CD4-positive, alpha-beta T cell (primary cell): Measurements from ENCODE around the gene HIVEP3. TPM values are rescaled to one million over a fixed set of nuclear protein-coding genes. Genes with fewer than 3 reads are reported as not detected.

Experiments
- ATAC-seq: fragments of 200-7000 bp; cut with Tn5 transposase; one replicate; pipeline ENCODE4 v1.10.0; 2022; ENCODE audit warnings: mild to moderate bottlenecking; ENCODE audit not compliant: poor library complexity
- CTCF ChIA-PET: fragments of 350-600 bp; sonication (Branson Sonifier 250); formaldehyde crosslinking; loops from one replicate; lab custom pipeline; 2021; ENCODE audit warnings: antibody characterized with exemption, inconsistent platforms; lab: Charles Lee
- POLR2A ChIA-PET: fragments of 350-600 bp; sonication (Branson Sonifier 250); formaldehyde crosslinking; loops from one replicate; lab custom pipeline; 2021; ENCODE audit warnings: antibody characterized with exemption, inconsistent platforms; lab: Charles Lee
- DNase-seq, 14 experiments: peaks; one replicate each; pipeline ENCODE4 v3.0.0-alpha.2; 2013 to 2020; ENCODE audit warnings: mixed read lengths in 2 of 14
- H3K27ac ChIP-seq, 2 donors: one replicate each; pipeline versions ENCODE4 v1.5.1 to v1.7.0; 2013; ENCODE audit warnings: low read length in 2 of 2, low read depth in 1 of 2, mild to moderate bottlenecking in 1 of 2
- H3K27me3 ChIP-seq, 2 experiments: 1 replicate in 1 of 2; 2 replicates in 1 of 2; pipeline versions ENCODE4 v1.6.1 to v1.7.0; 2013; ENCODE audit warnings: low read length in 2 of 2, control low read depth in 1 of 2, mild to moderate bottlenecking in 1 of 2, moderate library complexity in 1 of 2; ENCODE audit not compliant: insufficient read depth in 2 of 2, control insufficient read depth in 1 of 2
- H3K36me3 ChIP-seq: one replicate; pipeline ENCODE4 v1.6.1; 2013; ENCODE audit warnings: low read length, control low read depth; ENCODE audit not compliant: insufficient read depth
- H3K4me1 ChIP-seq: one replicate; pipeline ENCODE4 v1.6.1; 2013; ENCODE audit warnings: low read length, control low read depth; ENCODE audit not compliant: insufficient read depth
- H3K4me3 ChIP-seq: one replicate; pipeline ENCODE4 v1.5.1; 2013; ENCODE audit warnings: mild to moderate bottlenecking, low read length, moderate library complexity
- H3K9me3 ChIP-seq, 2 experiments: 1 replicate in 1 of 2; 2 replicates in 1 of 2; pipeline versions ENCODE4 v1.6.1 to v1.7.0; 2013; ENCODE audit warnings: low read length in 2 of 2, mild to moderate bottlenecking in 2 of 2, control low read depth in 1 of 2, moderate library complexity in 1 of 2; ENCODE audit not compliant: control insufficient read depth in 1 of 2, insufficient read depth in 1 of 2
- H3K27ac Mint-ChIP-seq: one replicate; pipeline ENCODE4 v1.8.0; 2020; ENCODE audit warnings: mixed read lengths
- H3K27me3 Mint-ChIP-seq: one replicate; pipeline ENCODE4 v1.8.0; 2021; ENCODE audit warnings: mixed read lengths
- H3K36me3 Mint-ChIP-seq: one replicate; pipeline ENCODE4 v1.8.0; 2021; ENCODE audit warnings: low read depth, mixed read lengths
- H3K4me1 Mint-ChIP-seq: one replicate; pipeline ENCODE4 v1.8.0; 2021; ENCODE audit warnings: low read depth, mixed read lengths
- H3K4me3 Mint-ChIP-seq: one replicate; pipeline ENCODE4 v1.8.0; 2020; ENCODE audit warnings: mild to moderate bottlenecking, mixed read lengths
- H3K9me3 Mint-ChIP-seq: one replicate; pipeline ENCODE4 v1.8.0; 2020; ENCODE audit warnings: mixed read lengths
- intact Hi-C, 2 experiments: fragments of 100-400 bp; cut with DNase I in 1 of 2; cut with micrococcal nuclease in 1 of 2; formaldehyde crosslinking; loops; one replicate each; pipeline versions ENCODE4 v1.15.1 to v1.9.0; 2023 to 2025; cut with DNase I, micrococcal nuclease
- total RNA-seq, 174 experiments: library from RNA in 2 of 174; stranded (reverse) in 2 of 174; gene quantifications; one replicate each; pipeline ENCODE4 v1.2.3 and lab custom pipeline; 2021 to 2026
- TF ChIP-seq, protein P1 (sequence below): fragments of 200-600 bp; IDR thresholded peaks from one replicate; pipeline ENCODE4 v1.8.0; 2022; ENCODE audit warnings: antibody characterized with exemption, mild to moderate bottlenecking

Gene HIVEP3
- total RNA-seq, 2 experiments from 2014 or later: 5.1 to 5.4 TPM

GRCh38 chr1:41920658-41921057, 1.9 kb upstream of the HIVEP3 start:
- Histone ChIP-seq H3K27me3 (no peaks in the 10 kb centered on the region), H3K9me3 (peaks cover 0 to 4% of the 10 kb centered on the region in 2 experiments), H3K27ac (peak overlapping the region in 1 of 2 donors; percentile 60), H3K4me3 (no peak overlapping the region), H3K36me3 (no peaks in the 10 kb centered on the region), H3K4me1 (peaks cover 47% of the 10 kb centered on the region)
- TF ChIP-seq, protein P1, sequence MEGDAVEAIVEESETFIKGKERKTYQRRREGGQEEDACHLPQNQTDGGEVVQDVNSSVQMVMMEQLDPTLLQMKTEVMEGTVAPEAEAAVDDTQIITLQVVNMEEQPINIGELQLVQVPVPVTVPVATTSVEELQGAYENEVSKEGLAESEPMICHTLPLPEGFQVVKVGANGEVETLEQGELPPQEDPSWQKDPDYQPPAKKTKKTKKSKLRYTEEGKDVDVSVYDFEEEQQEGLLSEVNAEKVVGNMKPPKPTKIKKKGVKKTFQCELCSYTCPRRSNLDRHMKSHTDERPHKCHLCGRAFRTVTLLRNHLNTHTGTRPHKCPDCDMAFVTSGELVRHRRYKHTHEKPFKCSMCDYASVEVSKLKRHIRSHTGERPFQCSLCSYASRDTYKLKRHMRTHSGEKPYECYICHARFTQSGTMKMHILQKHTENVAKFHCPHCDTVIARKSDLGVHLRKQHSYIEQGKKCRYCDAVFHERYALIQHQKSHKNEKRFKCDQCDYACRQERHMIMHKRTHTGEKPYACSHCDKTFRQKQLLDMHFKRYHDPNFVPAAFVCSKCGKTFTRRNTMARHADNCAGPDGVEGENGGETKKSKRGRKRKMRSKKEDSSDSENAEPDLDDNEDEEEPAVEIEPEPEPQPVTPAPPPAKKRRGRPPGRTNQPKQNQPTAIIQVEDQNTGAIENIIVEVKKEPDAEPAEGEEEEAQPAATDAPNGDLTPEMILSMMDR: no peak
- POLR2A ChIA-PET: interaction anchor here (1.0 to 7.1 kb wide), 11 partner anchors 9 to 170 kb away, joined by 3 to 108 read pairs (median 5); no protein-coding TSS in a partner anchor
- Mint-ChIP-seq H3K4me3 (peak overlapping the region; percentile 84), H3K36me3 (no peaks in the 10 kb centered on the region), H3K27me3 (no peaks in the 10 kb centered on the region), H3K27ac (peak overlapping the region; percentile 95), H3K4me1 (peaks cover 55% of the 10 kb centered on the region), H3K9me3 (peaks cover 4% of the 10 kb centered on the region)
- CTCF ChIA-PET: no interaction called here
- DNase-seq (peak in 1 of 14 experiments; percentile 21), ATAC-seq (no peak)
- intact Hi-C loops: loop anchor here in 1 of 2 experiments (2.0 kb wide), 1 partner anchor 114 kb away; no protein-coding TSS in a partner anchor

DNA sequence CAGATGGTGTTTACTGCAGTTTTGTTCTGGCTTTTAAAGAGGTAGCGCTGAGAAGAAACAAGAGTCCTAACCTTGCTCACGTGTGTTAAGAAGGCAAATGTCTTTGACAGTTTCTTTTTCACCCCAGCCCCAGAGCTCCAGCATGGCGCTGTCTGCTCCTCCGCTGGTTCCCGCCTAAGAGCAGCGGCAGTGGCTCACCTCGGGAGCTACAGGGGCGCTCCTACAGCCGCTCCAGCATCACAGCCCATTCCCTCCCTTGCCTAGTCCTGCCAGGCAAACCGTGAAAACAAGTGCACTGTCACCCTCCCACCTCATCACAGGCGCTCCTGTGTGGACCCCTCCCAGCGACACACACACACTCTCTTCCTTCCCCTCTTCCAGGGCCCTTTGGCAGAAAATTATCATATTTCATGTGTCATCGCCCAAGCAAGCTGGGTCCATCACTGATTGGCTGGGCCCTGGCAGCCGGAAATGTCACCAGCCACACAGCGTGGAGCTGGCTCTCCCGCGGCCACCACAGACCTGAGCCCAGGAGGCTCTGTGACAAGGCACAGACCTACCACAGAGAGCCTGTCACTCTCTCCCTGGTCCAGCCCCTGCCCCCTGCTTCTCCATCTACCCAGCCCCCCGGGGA, 1.2 kb upstream of the HIVEP3 start:
- Mint-ChIP-seq H3K36me3 (no peaks in the 10 kb centered on the region), H3K9me3 (peaks cover 4% of the 10 kb centered on the region), H3K4me3 (peak overlapping the region; percentile 84), H3K27ac (peak overlapping the region; percentile 95), H3K4me1 (peaks cover 63% of the 10 kb centered on the region), H3K27me3 (no peaks in the 10 kb centered on the region)
- Histone ChIP-seq H3K4me1 (peaks cover 51% of the 10 kb centered on the region), H3K9me3 (peaks cover 0 to 4% of the 10 kb centered on the region in 2 experiments), H3K36me3 (no peaks in the 10 kb centered on the region), H3K27me3 (no peaks in the 10 kb centered on the region), H3K4me3 (peak overlapping the region; percentile 62), H3K27ac (peak overlapping the region; percentile 57 to 60)
- CTCF ChIA-PET: interaction anchor here (1.7 kb wide), 1 partner anchor 10 kb away, joined by 5 read pairs; no protein-coding TSS in a partner anchor
- intact Hi-C loops: loop anchor here (2.0 to 10.0 kb wide), 3 partner anchors 115 to 415 kb away; partner anchors contain the start of gene FOXJ3 (in 1 of the 2)
- DNase-seq (peak; percentile 56 to 94 (median 72)), ATAC-seq (peak; percentile 83)
- POLR2A ChIA-PET: interaction anchor here (0.5 to 7.1 kb wide), 14 partner anchors 9 to 169 kb away, joined by 3 to 108 read pairs (median 5); no protein-coding TSS in a partner anchor
- TF ChIP-seq, protein P1: no peak

DNA sequence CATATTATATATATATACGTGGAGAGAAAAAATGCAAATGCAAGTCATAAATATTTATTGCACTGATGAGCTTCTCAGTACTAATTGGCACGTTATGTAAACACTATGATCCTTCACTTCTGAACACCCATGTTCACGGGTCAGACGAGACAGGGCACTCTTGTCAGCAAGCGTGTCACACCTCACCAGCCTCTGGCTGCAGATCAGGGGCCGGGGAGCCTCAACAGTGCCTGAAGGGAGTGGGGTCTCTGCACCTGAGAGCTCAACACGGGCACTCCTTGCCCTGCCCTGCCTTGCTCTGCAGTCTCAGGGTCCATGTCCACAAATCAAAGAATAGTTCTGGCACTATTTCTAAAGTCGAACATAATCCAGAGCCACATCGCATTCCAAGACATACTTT, 409 bp upstream of the HIVEP3 start:
- Mint-ChIP-seq H3K4me1 (peaks cover 70% of the 10 kb centered on the region), H3K27me3 (no peaks in the 10 kb centered on the region), H3K4me3 (peak overlapping the region; percentile 84), H3K9me3 (peaks cover 4% of the 10 kb centered on the region), H3K36me3 (no peaks in the 10 kb centered on the region), H3K27ac (peak overlapping the region; percentile 95)
- TF ChIP-seq, protein P1: no peak
- peak overlapping the region in 1 of 2 donors; percentile 60 for H3K27ac ChIP-seq
- DNase-seq (peak in 1 of 14 experiments; percentile 26), ATAC-seq (no peak)
- H3K27me3 ChIP-seq: no peaks in the 10 kb centered on the region
- POLR2A ChIA-PET: interaction anchor here (1.2 to 7.1 kb wide), 10 partner anchors 9 to 168 kb away, joined by 4 to 108 read pairs (median 8); no protein-coding TSS in a partner anchor
- intact Hi-C loops: loop anchor here (5.0 to 10.0 kb wide), 2 partner anchors 247 to 416 kb away; partner anchors contain the start of gene FOXJ3 (in 1 of the 2)
- CTCF ChIA-PET: interaction anchor here (1.0 to 1.7 kb wide), 2 partner anchors 10 to 28 kb away, joined by 4 to 5 read pairs; no protein-coding TSS in a partner anchor
- H3K9me3 ChIP-seq: peaks cover 0 to 3% of the 10 kb centered on the region in 2 experiments
- H3K4me1 ChIP-seq: peaks cover 56% of the 10 kb centered on the region
- H3K36me3 ChIP-seq: no peaks in the 10 kb centered on the region
- H3K4me3 ChIP-seq: peak overlapping the region; percentile 62
